Activated CD8-positive, alpha-beta memory T cell treated with anti-CD3 and anti-CD28 coated beads, Interleukin-2, amount 50 U/mL, for 1 hour (primary cell): ENCODE results near the gene TRIM44.
"Not testable (repeated sequence)": the region's sequence is repeated elsewhere in the genome, so short reads cannot be mapped to it uniquely, and the experiment has no call there.

ENCODE experiments used
- DNase-seq: peaks from one replicate; pipeline ENCODE4 v3.0.0-alpha.2; 2020; ENCODE audit errors: extremely low read depth

TRIM44 gene

GRCh38 chr11:35672608-35673007, 10.0 kb downstream of the TRIM44 start:
- DNase-seq = no peak

- no peak for DNase-seq
These were observed 13.5 kb downstream of the TRIM44 start for GRCh38 chr11:35675901-35676610.

GRCh38 chr11:35676611-35676965, 14.0 kb downstream of the TRIM44 start:
- DNase-seq = no peak

- no peak for DNase-seq
These were observed 15.3 kb downstream of the TRIM44 start for GRCh38 chr11:35677904-35678303.

GRCh38 chr11:35678471-35678870, 15.9 kb downstream of the TRIM44 start:
- no peak for DNase-seq

GRCh38 chr11:35678975-35679374, 16.4 kb downstream of the TRIM44 start:
- no peak for DNase-seq

- DNase-seq = no peak
These were observed 17.9 kb downstream of the TRIM44 start for GRCh38 chr11:35680506-35680905.

- DNase-seq = no peak
These were observed 18.7 kb downstream of the TRIM44 start for GRCh38 chr11:35681163-35681767.

- no peak for DNase-seq
These were observed 19.9 kb downstream of the TRIM44 start for GRCh38 chr11:35682230-35683173.

GRCh38 chr11:35683728-35684339, 21.3 kb downstream of the TRIM44 start:
- DNase-seq = no peak

- DNase-seq = no peak
These were observed 25.4 kb downstream of the TRIM44 start for GRCh38 chr11:35688023-35688422.

- DNase-seq = no peak
These were observed 26.8 kb downstream of the TRIM44 start for GRCh38 chr11:35689081-35689996.

GRCh38 chr11:35702126-35702525, 39.6 kb downstream of the TRIM44 start:
- no peak for DNase-seq

GRCh38 chr11:35709376-35709775, 46.8 kb downstream of the TRIM44 start:
- DNase-seq = no peak

- DNase-seq = no peak
These were observed 48.8 kb downstream of the TRIM44 start for GRCh38 chr11:35711173-35711910.

- no peak for DNase-seq
These were observed 49.3 kb downstream of the TRIM44 start for GRCh38 chr11:35711924-35712323.

- no peak for DNase-seq
These were observed 50.0 kb downstream of the TRIM44 start for GRCh38 chr11:35712533-35712932.

GRCh38 chr11:35714882-35715627, 52.5 kb downstream of the TRIM44 start:
- no peak for DNase-seq

- DNase-seq = not testable (repeated sequence)
These were observed 53.1 kb downstream of the TRIM44 start for GRCh38 chr11:35715677-35716076.

GRCh38 chr11:35717043-35717442, 54.5 kb downstream of the TRIM44 start:
- DNase-seq = no peak
